GM23338 (cell line): Measurements from ENCODE around the gene NSG1. TPM values are rescaled to one million over a fixed set of nuclear protein-coding genes. Genes with fewer than 3 reads are reported as not detected.

Source experiments
- ATAC-seq: fragments of 200-7000 bp; cut with Tn5 transposase; 3 replicates; pipeline ENCODE4 v1.9.1; 2020
- DNase-seq: peaks from one replicate; pipeline ENCODE4 v3.0.0-alpha.2; 2015; ENCODE audit warnings: low spot score
- H2AFZ ChIP-seq: fragments of 200-600 bp; sonication (generic); 2 replicates; pipeline ENCODE4 v1.8.0; 2016; ENCODE audit warnings: antibody characterized with exemption, mild to moderate bottlenecking, moderate library complexity
- H3F3A ChIP-seq: fragments of 200-600 bp; sonication (generic); replicated peaks from 2 replicates; pipeline ENCODE4 v1.8.0; 2017; ENCODE audit warnings: antibody characterized with exemption, mixed run types, low read depth
- H3K27ac ChIP-seq: fragments of 200-600 bp; sonication (generic); 2 replicates; pipeline ENCODE4 v1.6.1; 2016; ENCODE audit warnings: low read depth
- H3K27me3 ChIP-seq: fragments of 200-600 bp; sonication (generic); 2 replicates; pipeline ENCODE4 v1.8.0; 2016; ENCODE audit warnings: mild to moderate bottlenecking, mixed run types, moderate library complexity; ENCODE audit not compliant: insufficient read depth
- H3K36me3 ChIP-seq: fragments of 200-600 bp; sonication (generic); 2 replicates; pipeline ENCODE4 v1.8.0; 2016; ENCODE audit warnings: mild to moderate bottlenecking; ENCODE audit not compliant: insufficient read depth
- H3K4me1 ChIP-seq: fragments of 200-600 bp; sonication (generic); 2 replicates; pipeline ENCODE4 v1.8.0; 2016; ENCODE audit warnings: mild to moderate bottlenecking, moderate library complexity; ENCODE audit not compliant: insufficient read depth
- H3K4me2 ChIP-seq: fragments of 200-600 bp; sonication (generic); 2 replicates; pipeline ENCODE4 v1.7.1; 2017; ENCODE audit warnings: mixed run types
- H3K4me3 ChIP-seq: fragments of 200-600 bp; sonication (generic); 2 replicates; pipeline ENCODE4 v1.6.1; 2016; ENCODE audit warnings: mixed run types
- H3K79me2 ChIP-seq: fragments of 200-600 bp; sonication (generic); replicated peaks from 2 replicates; pipeline ENCODE4 v1.8.0; 2017; ENCODE audit warnings: mild to moderate bottlenecking; ENCODE audit not compliant: insufficient read depth
- H3K9me2 ChIP-seq: fragments of 200-600 bp; sonication (generic); 2 replicates; pipeline ENCODE4 v1.8.0; 2017; ENCODE audit not compliant: insufficient read depth
- H4K20me1 ChIP-seq: fragments of 200-600 bp; sonication (generic); replicated peaks from 2 replicates; pipeline ENCODE4 v1.8.0; 2017; ENCODE audit warnings: mild to moderate bottlenecking; ENCODE audit not compliant: insufficient read depth
- H3K27ac Mint-ChIP-seq: 2 replicates; pipeline ENCODE4 v1.8.0; 2020; ENCODE audit warnings: inconsistent platforms, mild to moderate bottlenecking, moderate library complexity, mixed read lengths
- H3K27me3 Mint-ChIP-seq: 3 replicates; pipeline ENCODE4 v1.8.0; 2022; ENCODE audit warnings: low read depth, mild to moderate bottlenecking, moderate library complexity, mixed read lengths, inconsistent platforms; ENCODE audit not compliant: insufficient read depth, poor library complexity
- H3K36me3 Mint-ChIP-seq: 3 replicates; pipeline ENCODE4 v1.8.0; 2021; ENCODE audit warnings: low read depth, mild to moderate bottlenecking, inconsistent platforms, moderate library complexity, mixed read lengths
- H3K4me1 Mint-ChIP-seq: 3 replicates; pipeline ENCODE4 v1.8.0; 2020; ENCODE audit warnings: mild to moderate bottlenecking, inconsistent platforms, mixed read lengths
- H3K4me3 Mint-ChIP-seq: 3 replicates; pipeline ENCODE4 v1.8.0; 2021; ENCODE audit warnings: moderate library complexity, mild to moderate bottlenecking, inconsistent platforms, mixed read lengths
- H3K9me3 Mint-ChIP-seq: 3 replicates; pipeline ENCODE4 v1.8.0; 2020; ENCODE audit warnings: moderate library complexity, mild to moderate bottlenecking, inconsistent platforms, mixed read lengths
- CREB1 ChIP-seq: fragments of 250-450 bp; sonication (Bioruptor Pico); IDR thresholded peaks from 2 replicates; pipeline ENCODE4 v1.5.0; 2020; ENCODE audit warnings: low read depth, mild to moderate bottlenecking, moderate library complexity
- CTCF ChIP-seq, 2 experiments: fragments of 200-600 bp in 1 of 2; sonication (generic) in 1 of 2; conservative IDR thresholded peaks; 2 replicates each; pipeline versions ENCODE4 v1.5.1 to v1.6.1; 2016 to 2017; ENCODE audit warnings: antibody characterized with exemption in 2 of 2, low read depth in 2 of 2, mild to moderate bottlenecking in 2 of 2, moderate library complexity in 1 of 2
- EZH2 ChIP-seq: fragments of 200-600 bp; sonication (generic); IDR thresholded peaks from one replicate; pipeline ENCODE4 v1.8.0; 2017; ENCODE audit warnings: antibody characterized with exemption, mild to moderate bottlenecking, low read depth; ENCODE audit not compliant: unreplicated experiment
- ZNF331 ChIP-seq: fragments of 250-450 bp; sonication (Bioruptor Pico); IDR thresholded peaks from 2 replicates; pipeline ENCODE4 v1.5.0; 2020; ENCODE audit warnings: low read depth, mild to moderate bottlenecking, moderate library complexity
- ZNF462 ChIP-seq: fragments of 250-450 bp; sonication (Bioruptor Pico); IDR thresholded peaks from 2 replicates; pipeline ENCODE4 v1.5.0; 2020; ENCODE audit warnings: mild to moderate bottlenecking, moderate library complexity
- polyA plus RNA-seq: library from polyadenylated mRNA; unstranded; fragments of >200 nt; fragmentation: Nextera tagmentation; extraction: Ambion mirVana; gene quantifications from 2 replicates; pipeline ENCODE4 v1.2.1, GENCODE V29; 2016
- total RNA-seq: library from RNA; depleted of rRNA; stranded (reverse); fragments of >200 nt; shearing (Covaris generic); gene quantifications from 2 replicates; pipeline ENCODE4 v1.2.3, GENCODE V29; 2014

Gene NSG1
- total and polyA plus RNA-seq, 2 experiments from 2014 or later, result 17.4 to 34.5 TPM

- H3K4me1 ChIP-seq, result no peaks in the 10 kb centered on the region; the same call in 1 of the 2 replicates
- Mint-ChIP-seq H3K27me3 (peaks cover 9% of the 10 kb centered on the region), H3K4me3 (no peak overlapping the region), H3K4me1 (peaks cover 11% of the 10 kb centered on the region), H3K27ac (no peak overlapping the region; the same call in 1 of the 2 replicates), H3K9me3 (no peaks in the 10 kb centered on the region), H3K36me3 (no peaks in the 10 kb centered on the region)
- H3K27ac ChIP-seq, result no peak overlapping the region
- no peaks in the 10 kb centered on the region for H3K27me3 ChIP-seq
- H4K20me1 ChIP-seq, result no peaks in the 10 kb centered on the region
- no peak overlapping the region for H3K4me3 ChIP-seq
- TF ChIP-seq CREB1 (CRISPR knock-in tag) (no peak), EZH2 (no peak), ZNF331 (CRISPR knock-in tag) (no peak), CTCF (conservative IDR thresholded peaks at IDR 0.05; ENCODE audit: low read depth in 2 of 2) (no peak), ZNF462 (CRISPR knock-in tag) (no peak)
- no peaks in the 10 kb centered on the region for H3K9me2 ChIP-seq
- DNase-seq, result peak; percentile 16
- no peaks in the 10 kb centered on the region for H3K79me2 ChIP-seq
- no peaks in the 10 kb centered on the region for H3K36me3 ChIP-seq
- 0 out of 2 replicates have a peak overlapping the region, but pooled peaks have one; percentile 86 for H2AFZ ChIP-seq
- H3F3A ChIP-seq, result no peaks in the 10 kb centered on the region
- ATAC-seq, result peak; percentile 49; the same call in 1 of the 3 replicates
- H3K4me2 ChIP-seq, result no peak overlapping the region
These were observed 30.5 kb upstream of the NSG1 start for GRCh38 chr4:4356106-4357041.
